GM12878 (cell line): ENCODE measurements around the gene CAVIN2. TPM values are rescaled to one million over a fixed set of nuclear protein-coding genes. Genes with fewer than 3 reads are reported as not detected.

Source experiments
- ATAC-seq: fragments of 200-7000 bp; cut with Tn5 transposase; 3 replicates; pipeline ENCODE4 v1.9.1; 2020; ENCODE audit warnings: mild to moderate bottlenecking, moderate library complexity
- BruUV-seq: library from RNA; stranded (reverse); fragments of 400-500 nt; replicated peaks from 2 replicates; lab custom pipeline; 2021; lab: Mats Ljungman, UMichigan
- CTCF ChIA-PET: fragments of 300-600 bp; sonication (Branson Sonifier 250); formaldehyde crosslinking; extraction: SDS; loops from one replicate; lab custom pipeline; 2021; ENCODE audit warnings: inconsistent platforms; lab: Yijun Ruan, JAX
- POLR2A ChIA-PET: fragments of 350-600 bp; formaldehyde crosslinking; extraction: SDS; loops from one replicate; lab custom pipeline; 2021; ENCODE audit warnings: inconsistent platforms; lab: Charles Lee
- RAD21 ChIA-PET: fragments of 300-600 bp; sonication (Branson Sonifier 250); formaldehyde crosslinking; loops from one replicate; lab custom pipeline; 2023; ENCODE audit warnings: antibody characterized with exemption; ENCODE audit not compliant: unreplicated experiment; lab: Charles Lee
- SMC1A ChIA-PET: fragments of 300-600 bp; sonication (Branson Sonifier 250); formaldehyde crosslinking; loops from one replicate; lab custom pipeline; 2023; ENCODE audit not compliant: unreplicated experiment, uncharacterized antibody; lab: Charles Lee
- DNase-seq: peaks from one replicate; pipeline ENCODE4 v3.0.0-alpha.2; 2011; ENCODE audit warnings: low read depth, low spot score
- FAIRE-seq: peaks from 3 replicates; lab custom pipeline; 2011; peaks lifted over from hg19 to GRCh38; lab: Jason Lieb, UNC
- H2AFZ ChIP-seq: 2 replicates; pipeline ENCODE4 v1.6.0; 2011; ENCODE audit warnings: low read depth, low read length, control low read depth; ENCODE audit not compliant: control insufficient read depth
- H3K27ac ChIP-seq: 2 replicates; pipeline ENCODE4 v1.5.1; 2011; ENCODE audit warnings: control low read depth; ENCODE audit not compliant: control insufficient read depth, insufficient read depth
- H3K27me3 ChIP-seq, 2 experiments: replicated peaks in 1 of 2; 2 replicates each; pipeline versions ENCODE4 v1.6.0 to v1.6.1; 2011; ENCODE audit warnings: low read length in 1 of 2; ENCODE audit not compliant: control insufficient read depth in 2 of 2, insufficient read depth in 2 of 2
- H3K36me3 ChIP-seq, 2 experiments: 2 replicates each; pipeline ENCODE4 v1.5.1; 2011; ENCODE audit warnings: low read length in 1 of 2; ENCODE audit not compliant: control insufficient read depth in 2 of 2, insufficient read depth in 2 of 2
- H3K4me1 ChIP-seq: 2 replicates; pipeline ENCODE4 v1.6.1; 2011; ENCODE audit warnings: mild to moderate bottlenecking, low read length, moderate library complexity, mixed read lengths; ENCODE audit not compliant: control insufficient read depth, insufficient read depth
- H3K4me2 ChIP-seq: 2 replicates; pipeline ENCODE4 v1.6.0; 2011; ENCODE audit warnings: control low read depth; ENCODE audit not compliant: control insufficient read depth, insufficient read depth
- H3K4me3 ChIP-seq: fragments of 200-600 bp; sonication (generic); 2 replicates; pipeline ENCODE4 v1.5.1; 2016
- H3K79me2 ChIP-seq: 2 replicates; pipeline ENCODE4 v1.6.0; 2011; ENCODE audit warnings: low read length; ENCODE audit not compliant: control insufficient read depth, insufficient read depth
- H3K9ac ChIP-seq: 2 replicates; pipeline ENCODE4 v1.8.0; 2011; ENCODE audit warnings: low read length, control low read depth, mixed read lengths; ENCODE audit not compliant: control insufficient read depth, insufficient read depth
- H3K9me3 ChIP-seq: replicated peaks from 3 replicates; pipeline ENCODE4 v1.5.1; 2011; ENCODE audit warnings: mild to moderate bottlenecking, low read length; ENCODE audit not compliant: control insufficient read depth, insufficient read depth
- H4K20me1 ChIP-seq: 2 replicates; pipeline ENCODE4 v1.6.0; 2011; ENCODE audit not compliant: control insufficient read depth, insufficient read depth
- CREM ChIP-seq: IDR thresholded peaks from 2 replicates; pipeline ENCODE4 v1.6.1; 2014; ENCODE audit warnings: antibody characterized with exemption, low read depth
- EP300 ChIP-seq, 2 experiments: fragments of 150-350 bp in 1 of 2; IDR thresholded peaks; 2 replicates each; pipeline ENCODE4 v1.6.1; 2011 to 2012; ENCODE audit warnings: low read depth in 2 of 2, low read length in 2 of 2, borderline replicate concordance in 1 of 2, improper control_type of control experiment in 1 of 2, inconsistent platforms in 1 of 2; ENCODE audit not compliant: control insufficient read depth in 1 of 2
- JUND ChIP-seq: IDR thresholded peaks from 2 replicates; pipeline ENCODE4 v1.6.1; 2012; ENCODE audit warnings: low read depth, mild to moderate bottlenecking, low read length, improper control_type of control experiment, moderate library complexity
- MTA2 ChIP-seq: fragments of 450-650 bp; IDR thresholded peaks from 2 replicates; pipeline ENCODE4 v1.6.1; 2016; ENCODE audit warnings: low read depth, mild to moderate bottlenecking, moderate library complexity
- PAX8 ChIP-seq: fragments of 450-650 bp; IDR thresholded peaks from 2 replicates; pipeline ENCODE4 v1.6.1; 2017; ENCODE audit warnings: mild to moderate bottlenecking, moderate library complexity
- REST ChIP-seq: IDR thresholded peaks from 2 replicates; pipeline ENCODE4 v1.6.1; 2012; ENCODE audit warnings: mild to moderate bottlenecking, low read depth, low read length
- ZBED1 ChIP-seq: IDR thresholded peaks from 2 replicates; pipeline ENCODE4 v1.6.1; 2016; ENCODE audit warnings: borderline replicate concordance
- ZNF274 ChIP-seq: IDR thresholded peaks from one replicate; pipeline ENCODE4 v1.8.0; 2011; ENCODE audit not compliant: insufficient read length, insufficient read depth
- WGBS: methylation state at CpG from one replicate; pipeline ENCODE4 v1.1.6; 2016; ENCODE audit warnings: low lambda C conversion rate; ENCODE audit not compliant: insufficient replicate concordance, insufficient coverage; ENCODE audit errors: missing lambda C conversion rate; 5-methylcytosine and 5-hydroxymethylcytosine counted together
- in situ Hi-C: fragments of 300-500 bp; cut with MboI; formaldehyde crosslinking; loops from 9 replicates; pipeline ENCODE4 v1.14.3; 2018; ENCODE audit warnings: mixed read lengths
- intact Hi-C: fragments of 100-400 bp; cut with micrococcal nuclease; formaldehyde crosslinking; loops from one replicate; pipeline ENCODE4 v1.14.2; 2022; ENCODE audit not compliant: unreplicated experiment
- polyA plus RNA-seq, 11 experiments: library from polyadenylated mRNA; depleted of rRNA in 4 of 11; unstranded in 6 of 11; stranded (reverse) in 5 of 11; fragments of >200 nt; fragmentation: Nextera tagmentation in 4 of 11; fragmentation: Illumina TruSeq in 1 of 11; extraction: Ambion mirVana in 4 of 11; extraction: Trizol in 1 of 11; gene quantifications; 1 replicate in 1 of 11; 2 replicates in 10 of 11; pipeline versions ENCODE4 v1.2.1 to v1.2.3, GENCODE V29; 2011 to 2016; ENCODE audit warnings: inconsistent platforms in 2 of 11, missing spikeins in 2 of 11, low read depth in 1 of 11
- total RNA-seq, 4 experiments: library from RNA; depleted of rRNA in 3 of 4; stranded (reverse); fragments of >200 nt in 3 of 4; fragmentation: Illumina TruSeq in 1 of 4; extraction: Trizol in 1 of 4; gene quantifications; 2 replicates each; pipeline versions ENCODE4 v1.2.1 to v1.2.3, GENCODE V29; 2013 to 2021
- TF ChIP-seq, protein P1 (sequence below): IDR thresholded peaks from 2 replicates; pipeline ENCODE4 v1.6.1; 2012; ENCODE audit warnings: low read depth, low read length, improper control_type of control experiment

The CAVIN2 gene
- total and polyA plus RNA-seq, 10 of the 15 experiments (the other 5 are each of a cell fraction or from before 2014, with no cell fraction given) = not detected

- Histone ChIP-seq H3K9ac (no peak overlapping the region), H3K27ac (no peak overlapping the region), H3K9me3 (no peaks in the 10 kb centered on the region; the same call in 2 of the 3 replicates), H4K20me1 (no peaks in the 10 kb centered on the region), H3K27me3 (peaks cover 0 to 2% of the 10 kb centered on the region in 2 experiments; a peak in 1 of 4 replicates), H3K4me2 (no peak overlapping the region), H3K4me1 (no peaks in the 10 kb centered on the region), H3K79me2 (no peaks in the 10 kb centered on the region), H3K4me3 (no peak overlapping the region), H2AFZ (no peak overlapping the region), H3K36me3 (no peaks in the 10 kb centered on the region)
- TF ChIP-seq EP300 (IDR thresholded peaks at IDR 0.05; ENCODE audit: borderline replicate concordance in 1 of 2, control insufficient read depth in 1 of 2, low read depth in 2 of 2, low read length in 2 of 2) = no peak
- TF ChIP-seq MTA2 = no peak
- no peak for TF ChIP-seq JUND
- TF ChIP-seq ZNF274 = no peak
- no peak for TF ChIP-seq ZBED1
- no peak for TF ChIP-seq PAX8
- no peak for TF ChIP-seq CREM
- TF ChIP-seq, protein P1, sequence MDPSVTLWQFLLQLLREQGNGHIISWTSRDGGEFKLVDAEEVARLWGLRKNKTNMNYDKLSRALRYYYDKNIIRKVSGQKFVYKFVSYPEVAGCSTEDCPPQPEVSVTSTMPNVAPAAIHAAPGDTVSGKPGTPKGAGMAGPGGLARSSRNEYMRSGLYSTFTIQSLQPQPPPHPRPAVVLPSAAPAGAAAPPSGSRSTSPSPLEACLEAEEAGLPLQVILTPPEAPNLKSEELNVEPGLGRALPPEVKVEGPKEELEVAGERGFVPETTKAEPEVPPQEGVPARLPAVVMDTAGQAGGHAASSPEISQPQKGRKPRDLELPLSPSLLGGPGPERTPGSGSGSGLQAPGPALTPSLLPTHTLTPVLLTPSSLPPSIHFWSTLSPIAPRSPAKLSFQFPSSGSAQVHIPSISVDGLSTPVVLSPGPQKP = no peak
- no peak for TF ChIP-seq REST
- CTCF ChIA-PET = interaction anchor here (1.3 kb wide), 1 partner anchor 22 kb away, joined by 3 read pairs; no protein-coding TSS in a partner anchor
- no peak for FAIRE-seq
- ATAC-seq = no peak
- no TSS peak for BruUV-seq
- POLR2A ChIA-PET = no interaction called here
- SMC1A ChIA-PET = interaction anchor here (1.2 to 1.3 kb wide), 2 partner anchors 12 to 23 kb away, joined by 3 read pairs; no protein-coding TSS in a partner anchor
- 3% methylated on average over 1 of the region's 1 CpG for WGBS
- DNase-seq = no peak
- RAD21 ChIA-PET = no interaction called here
- in situ Hi-C loops (no loop called here), intact Hi-C loops (loop anchor here (5.0 kb wide), 1 partner anchor 33 kb away; no protein-coding TSS in a partner anchor)
These were observed 56.2 kb downstream of the CAVIN2 start for GRCh38 chr2:191790737-191791136.
